Measurements from ENCODE around the gene ESR1.

DNA sequence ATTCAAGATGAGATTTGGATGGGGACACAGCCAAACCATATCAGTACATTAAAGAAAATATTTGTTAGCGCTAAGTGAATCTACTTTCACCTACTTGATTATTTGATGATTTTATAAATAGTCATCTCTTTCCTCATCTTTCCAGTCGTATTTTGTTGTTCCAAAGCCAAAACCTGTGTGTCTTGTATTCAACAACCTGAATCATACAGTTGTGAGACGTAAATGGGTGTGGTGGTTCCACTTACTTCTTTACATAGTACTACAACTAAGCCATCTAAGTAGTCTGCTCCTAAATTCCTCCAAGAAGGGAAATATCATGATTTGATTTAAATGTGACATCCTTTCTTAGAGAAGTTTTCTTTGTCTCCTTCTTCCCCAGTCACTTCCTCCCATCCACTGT, 132.8 kb downstream of the ESR1 start:
- TF ChIP-seq, protein P1, sequence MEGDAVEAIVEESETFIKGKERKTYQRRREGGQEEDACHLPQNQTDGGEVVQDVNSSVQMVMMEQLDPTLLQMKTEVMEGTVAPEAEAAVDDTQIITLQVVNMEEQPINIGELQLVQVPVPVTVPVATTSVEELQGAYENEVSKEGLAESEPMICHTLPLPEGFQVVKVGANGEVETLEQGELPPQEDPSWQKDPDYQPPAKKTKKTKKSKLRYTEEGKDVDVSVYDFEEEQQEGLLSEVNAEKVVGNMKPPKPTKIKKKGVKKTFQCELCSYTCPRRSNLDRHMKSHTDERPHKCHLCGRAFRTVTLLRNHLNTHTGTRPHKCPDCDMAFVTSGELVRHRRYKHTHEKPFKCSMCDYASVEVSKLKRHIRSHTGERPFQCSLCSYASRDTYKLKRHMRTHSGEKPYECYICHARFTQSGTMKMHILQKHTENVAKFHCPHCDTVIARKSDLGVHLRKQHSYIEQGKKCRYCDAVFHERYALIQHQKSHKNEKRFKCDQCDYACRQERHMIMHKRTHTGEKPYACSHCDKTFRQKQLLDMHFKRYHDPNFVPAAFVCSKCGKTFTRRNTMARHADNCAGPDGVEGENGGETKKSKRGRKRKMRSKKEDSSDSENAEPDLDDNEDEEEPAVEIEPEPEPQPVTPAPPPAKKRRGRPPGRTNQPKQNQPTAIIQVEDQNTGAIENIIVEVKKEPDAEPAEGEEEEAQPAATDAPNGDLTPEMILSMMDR (IDR thresholded peaks at IDR 0.05), result no peak
- no peak for TF ChIP-seq POLR2A (IDR thresholded peaks at IDR 0.05)

Measured in uterus (tissue), 2 donors.